Stomach (tissue), 9 donors: ENCODE data around the gene KRT25. TPM values are rescaled to one million over a fixed set of nuclear protein-coding genes. Genes with fewer than 3 reads are reported as not detected.
"Not testable (repeated sequence)": the region's sequence is repeated elsewhere in the genome, so short reads cannot be mapped to it uniquely, and the experiment has no call there.

Experiments
- DNase-seq, 2 donors: peaks; one replicate each; pipeline versions ENCODE4 v3.0.0 to v3.0.0-alpha.2; 2013 to 2019
- H3K27ac ChIP-seq, 5 donors: fragments of 200-600 bp in 4 of 5; sonication (generic) in 4 of 5; one replicate each; pipeline ENCODE4 v1.5.1; 2013 to 2019; ENCODE audit warnings: mild to moderate bottlenecking in 1 of 5, moderate library complexity in 1 of 5
- H3K27me3 ChIP-seq, 3 donors: fragments of 200-600 bp; sonication (generic); one replicate each; pipeline ENCODE4 v1.5.1; 2017 to 2019; ENCODE audit warnings: mixed run types in 1 of 3
- H3K36me3 ChIP-seq, 4 donors: fragments of 200-600 bp; sonication (generic); 1 replicate in 3 of 4; 2 replicates in 1 of 4; pipeline ENCODE4 v1.5.1; 2016 to 2019
- H3K4me1 ChIP-seq, 4 donors: fragments of 200-600 bp; sonication (generic); one replicate each; pipeline ENCODE4 v1.5.1; 2016 to 2019
- H3K4me3 ChIP-seq, 4 donors: fragments of 200-600 bp; sonication (generic) in 3 of 4; one replicate each; pipeline ENCODE4 v1.5.1; 2016 to 2019; ENCODE audit warnings: mild to moderate bottlenecking in 1 of 4
- H3K9me3 ChIP-seq, 4 donors: fragments of 200-600 bp; sonication (generic); one replicate each; pipeline ENCODE4 v1.5.1; 2016 to 2019
- CTCF ChIP-seq, 7 experiments: fragments of 450-650 bp in 4 of 7; fragments of 200-600 bp in 3 of 7; sonication (generic) in 3 of 7; IDR thresholded peaks; one replicate each; pipeline ENCODE4 v1.5.1; 2016 to 2019; ENCODE audit warnings: antibody characterized with exemption in 7 of 7, control low read depth in 2 of 7, mild to moderate bottlenecking in 1 of 7
- EP300 ChIP-seq: sonication (generic); formaldehyde crosslinking; IDR thresholded peaks from one replicate; pipeline ENCODE4 v1.6.1; 2017; ENCODE audit warnings: antibody characterized with exemption
- POLR2A ChIP-seq, 4 donors: fragments of 450-650 bp; IDR thresholded peaks; one replicate each; pipeline ENCODE4 v1.6.1; 2016; ENCODE audit warnings: antibody characterized with exemption in 4 of 4, control low read depth in 2 of 4, mild to moderate bottlenecking in 1 of 4, moderate library complexity in 1 of 4
- POLR2AphosphoS5 ChIP-seq, 3 donors: sonication (generic); formaldehyde crosslinking; IDR thresholded peaks; one replicate each; pipeline ENCODE4 v1.6.1; 2016; ENCODE audit warnings: antibody characterized with exemption in 3 of 3
- WGBS, 5 donors: extraction: QIAGEN DNeasy Blood & Tissue Kit in 3 of 5; methylation state at CpG; one replicate each; pipeline versions ENCODE4 v1.1.5 to v1.1.7; 2013 to 2018; 5-methylcytosine and 5-hydroxymethylcytosine counted together
- intact Hi-C: fragments of 100-400 bp; cut with DNase I; formaldehyde crosslinking; loops from one replicate; pipeline ENCODE4 v1.15.1; 2023; ENCODE audit warnings: low total_unique reads
- polyA plus RNA-seq, 3 donors: library from polyadenylated mRNA; stranded (reverse); fragments of 200-250 nt; gene quantifications; one replicate each; pipeline ENCODE4 v1.2.3, GENCODE V29; 2013
- total RNA-seq, 5 donors: library from RNA; depleted of rRNA; stranded (reverse); fragments of >200 nt; gene quantifications; one replicate each; pipeline versions ENCODE4 v1.1.0 to v1.2.3, GENCODE V29; 2014 to 2016
- donor health status: healthy with polysubstance abuse.
- donor health status: Bipolar disorder and iron deficiency.
- donor health status: healthy.

Gene KRT25
- total and polyA plus RNA-seq, 8 donors: not detected

- H3K36me3 ChIP-seq: no peaks in the 10 kb centered on the region
- peaks cover 13 to 53% (median 46%) of the 10 kb centered on the region in 4 donors for H3K9me3 ChIP-seq
- intact Hi-C loops: no loop called here
- H3K4me3 ChIP-seq: no peak overlapping the region
- H3K27me3 ChIP-seq: peaks cover 0 to 12% (median 0%) of the 10 kb centered on the region in 3 donors
- TF ChIP-seq POLR2A (IDR thresholded peaks at IDR 0.05): no peak
- no peak for TF ChIP-seq CTCF (IDR thresholded peaks at IDR 0.05)
- TF ChIP-seq EP300: no peak
- TF ChIP-seq POLR2AphosphoS5 (IDR thresholded peaks at IDR 0.05): no peak
- DNase-seq: no peak
- H3K4me1 ChIP-seq: no peaks in the 10 kb centered on the region
- WGBS, 5 donors: 7 to 20% (median 18%) methylated on average over 1 of the region's 1 CpG
- H3K27ac ChIP-seq: no peak overlapping the region
Observed at GRCh38 chr17:40760105-40761016, 5.2 kb upstream of the KRT25 start.

GRCh38 chr17:40753804-40754203, 1.3 kb downstream of the KRT25 start:
- Histone ChIP-seq H3K36me3 (no peaks in the 10 kb centered on the region), H3K27me3 (peaks cover 0 to 26% (median 7%) of the 10 kb centered on the region in 3 donors), H3K27ac (no peak overlapping the region), H3K4me1 (no peaks in the 10 kb centered on the region), H3K4me3 (no peak overlapping the region), H3K9me3 (peaks cover 0 to 2% (median under 1%) of the 10 kb centered on the region in 4 donors)
- intact Hi-C loops: no loop called here
- WGBS, 5 donors: 87 to 93% (median 92%) methylated on average over 3 of the region's 3 CpGs
- TF ChIP-seq EP300 (no peak), CTCF (IDR thresholded peaks at IDR 0.05) (no peak), POLR2AphosphoS5 (IDR thresholded peaks at IDR 0.05) (no peak), POLR2A (IDR thresholded peaks at IDR 0.05) (no peak)
- no peak for DNase-seq

- H3K27ac ChIP-seq: no peak overlapping the region
- TF ChIP-seq POLR2AphosphoS5 (IDR thresholded peaks at IDR 0.05): no peak
- TF ChIP-seq CTCF (IDR thresholded peaks at IDR 0.05): no peak
- TF ChIP-seq POLR2A (IDR thresholded peaks at IDR 0.05): no peak
- TF ChIP-seq EP300: no peak
- H3K36me3 ChIP-seq: no peaks in the 10 kb centered on the region
- H3K9me3 ChIP-seq: peaks cover 0 to 4% (median 0%) of the 10 kb centered on the region in 4 donors
- H3K4me3 ChIP-seq: no peak overlapping the region
- peaks cover 0 to 23% (median 7%) of the 10 kb centered on the region in 3 donors for H3K27me3 ChIP-seq
- DNase-seq: no peak
- intact Hi-C loops: no loop called here
- no peaks in the 10 kb centered on the region for H3K4me1 ChIP-seq
- WGBS, 5 donors: 84 to 90% (median 85%) methylated on average over 14 of the region's 14 CpGs
Observed at GRCh38 chr17:40751065-40751464, 4.1 kb downstream of the KRT25 start.

- Histone ChIP-seq H3K4me1 (no peaks in the 10 kb centered on the region), H3K27ac (no peak overlapping the region), H3K4me3 (no peak overlapping the region), H3K9me3 (peaks cover 0 to 4% (median 0%) of the 10 kb centered on the region in 4 donors), H3K36me3 (no peaks in the 10 kb centered on the region), H3K27me3 (peaks cover 0 to 26% (median 7%) of the 10 kb centered on the region in 3 donors)
- TF ChIP-seq CTCF (IDR thresholded peaks at IDR 0.05) (no peak), POLR2AphosphoS5 (IDR thresholded peaks at IDR 0.05) (no peak), POLR2A (IDR thresholded peaks at IDR 0.05) (no peak), EP300 (no peak)
- 70 to 89% (median 86%) methylated on average over 6 of the region's 6 CpGs for WGBS, 5 donors
- intact Hi-C loops: no loop called here
- no peak for DNase-seq
Observed at GRCh38 chr17:40750391-40750790, 4.7 kb downstream of the KRT25 start.

GRCh38 chr17:40748666-40749065, 6.5 kb downstream of the KRT25 start:
- H3K4me3 ChIP-seq, intact Hi-C loops, H3K9me3 ChIP-seq, H3K36me3 ChIP-seq, DNase-seq, H3K27ac ChIP-seq, H3K4me1 ChIP-seq: not testable (repeated sequence)
- 70 to 80% (median 76%) methylated on average over 1 of the region's 1 CpG for WGBS, 5 donors
- H3K27me3 ChIP-seq: peaks cover 0 to 39% (median 7%) of the 10 kb centered on the region in 3 donors
